Activated CD8-positive, alpha-beta memory T cell treated with anti-CD3 and anti-CD28 coated beads, Interleukin-2, amount 10 ng/mL, durations not matched to agents 7 days and 5 days (primary cell): ENCODE data around the gene BOK. TPM values are rescaled to one million over a fixed set of nuclear protein-coding genes. Genes with fewer than 3 reads are reported as not detected.

Experiments
- total RNA-seq, 2 experiments: library from RNA; stranded (reverse); gene quantifications; one replicate each; pipeline ENCODE4 v1.2.3, GENCODE V29; 2021

The BOK gene
- total RNA-seq, 2 experiments from 2014 or later: not detected

Other genes with a start within 250 kb of the BOK start
- 100 to 1,000 TPM; 176 to 232 TPM for gene HDLBP, start 243.1 kb upstream of the BOK start, total RNA-seq
- gene SEPTIN2, start 242.8 kb upstream of the BOK start, total RNA-seq: 100 to 1,000 TPM; 242 to 290 TPM
- gene FARP2, start 202.5 kb upstream of the BOK start, total RNA-seq: 10 to 100 TPM; 24.0 to 25.4 TPM
- gene STK25, start 50.2 kb upstream of the BOK start, total RNA-seq: 100 to 1,000 TPM; 108 to 130 TPM
- gene THAP4, start 78.4 kb downstream of the BOK start, total RNA-seq: 10 to 100 TPM; 38.1 to 39.3 TPM
- 10 to 100 TPM; 91.4 to 95.3 TPM for gene ATG4B, start 78.9 kb downstream of the BOK start, total RNA-seq
- gene DTYMK, start 128.1 kb downstream of the BOK start, total RNA-seq: 10 to 100 TPM; 79.9 to 95.5 TPM
- gene ING5, start 143.3 kb downstream of the BOK start, total RNA-seq: 10 to 100 TPM; 26.3 to 28.0 TPM
- gene D2HGDH, start 175.9 kb downstream of the BOK start, total RNA-seq: 10 to 100 TPM; 21.6 to 26.2 TPM
- under 1 TPM in 1 of 2 experiments, not detected in 1; 0.20 TPM for gene GAL3ST2, start 218.1 kb downstream of the BOK start, total RNA-seq